Measurements from ENCODE around the gene CDC37.

Gene CDC37

GRCh38 chr19:10403137-10404021 is at the start of gene CDC37:
Gene CDC37 (minus strand): TSS chr19:10403542. CDS start chr19:10403479, 63 bp downstream.
- peaks cover 11% of the 10 kb centered on the region for H3K36me3 ChIP-seq (replicated peaks)
- no peak for TF ChIP-seq CTCF (IDR thresholded peaks at IDR 0.05; ENCODE audit: low read depth, low read length, missing control alignments)
- H3K4me3 ChIP-seq (ENCODE audit: low read depth, low read length), result peak within 1 kb of the TSS; percentile 98
- peak within 1 kb of the TSS; percentile 73 for H3K27ac ChIP-seq
- peak; percentile 94 for DNase-seq
- in situ Hi-C loops (cut with HindIII; ENCODE audit: low pct_ligation_motif_present, low sequenced_read_pairs), result no loop called here
- H3K27me3 ChIP-seq (replicated peaks), result no peaks in the 10 kb centered on the region

GRCh38 chr19:10450853-10451609 is 47.7 kb upstream of the CDC37 start:
- in situ Hi-C loops (cut with HindIII; ENCODE audit: low pct_ligation_motif_present, low sequenced_read_pairs), result no loop called here
- TF ChIP-seq CTCF (IDR thresholded peaks at IDR 0.05; ENCODE audit: low read depth, low read length, missing control alignments), result no peak
- no peak for DNase-seq
- H3K36me3 ChIP-seq (replicated peaks), result peaks cover 7% of the 10 kb centered on the region
- no peak overlapping the region for H3K4me3 ChIP-seq (ENCODE audit: low read depth, low read length)
- no peaks in the 10 kb centered on the region for H3K27me3 ChIP-seq (replicated peaks)
- H3K27ac ChIP-seq, result no peak overlapping the region

- H3K4me3 ChIP-seq (ENCODE audit: low read depth, low read length), result no peak overlapping the region
Observed at GRCh38 chr19:10450191-10450852, 47.0 kb upstream of the CDC37 start.

GRCh38 chr19:10449037-10449436 is 45.7 kb upstream of the CDC37 start:
- in situ Hi-C loops (cut with HindIII; ENCODE audit: low pct_ligation_motif_present, low sequenced_read_pairs), result no loop called here
- no peak overlapping the region for H3K27ac ChIP-seq
- no peak for TF ChIP-seq CTCF (IDR thresholded peaks at IDR 0.05; ENCODE audit: low read depth, low read length, missing control alignments)

More at GRCh38 chr19:10450191-10450852, 47.0 kb upstream of the CDC37 start:
- no peak for TF ChIP-seq CTCF (IDR thresholded peaks at IDR 0.05; ENCODE audit: low read depth, low read length, missing control alignments)
- Histone ChIP-seq H3K27ac (no peak overlapping the region), H3K27me3 (replicated peaks) (no peaks in the 10 kb centered on the region), H3K36me3 (replicated peaks) (peaks cover 7% of the 10 kb centered on the region)
- in situ Hi-C loops (cut with HindIII; ENCODE audit: low pct_ligation_motif_present, low sequenced_read_pairs), result no loop called here
- no peak for DNase-seq

GRCh38 chr19:10442698-10443097 is 39.4 kb upstream of the CDC37 start:
- in situ Hi-C loops (cut with HindIII; ENCODE audit: low pct_ligation_motif_present, low sequenced_read_pairs), result no loop called here
- DNase-seq, result no peak
- Histone ChIP-seq H3K27me3 (replicated peaks) (no peaks in the 10 kb centered on the region), H3K27ac (no peak overlapping the region), H3K4me3 (ENCODE audit: low read depth, low read length) (no peak overlapping the region), H3K36me3 (replicated peaks) (peaks cover 2% of the 10 kb centered on the region)
- no peak for TF ChIP-seq CTCF (IDR thresholded peaks at IDR 0.05; ENCODE audit: low read depth, low read length, missing control alignments)

More at GRCh38 chr19:10449037-10449436, 45.7 kb upstream of the CDC37 start:
- no peak overlapping the region for H3K4me3 ChIP-seq (ENCODE audit: low read depth, low read length)
- H3K27me3 ChIP-seq (replicated peaks), result no peaks in the 10 kb centered on the region
- no peak for DNase-seq
- H3K36me3 ChIP-seq (replicated peaks), result peaks cover 7% of the 10 kb centered on the region
